Spleen (tissue), 13 donors: Measurements from ENCODE around the gene UNCX. TPM values are rescaled to one million over a fixed set of nuclear protein-coding genes. Genes with fewer than 3 reads are reported as not detected.

Experiments
- DNase-seq: peaks from one replicate; pipeline ENCODE4 v3.0.0-alpha.2; 2020
- H3K27ac ChIP-seq, 8 donors: fragments of 200-600 bp; sonication (generic) in 7 of 8; 1 replicate in 4 of 8; 2 replicates in 4 of 8; pipeline versions ENCODE4 v1.5.0 to v1.8.0; 2016 to 2021; ENCODE audit warnings: inconsistent platforms in 4 of 8, mild to moderate bottlenecking in 4 of 8, moderate library complexity in 1 of 8
- H3K27me3 ChIP-seq, 7 donors: fragments of 200-600 bp; sonication (generic) in 6 of 7; replicated peaks in 1 of 7; 1 replicate in 4 of 7; 2 replicates in 3 of 7; pipeline versions ENCODE4 v1.5.0 to v1.8.0; 2016 to 2021; ENCODE audit warnings: inconsistent platforms in 3 of 7, mild to moderate bottlenecking in 1 of 7
- H3K36me3 ChIP-seq, 6 donors: fragments of 200-600 bp; sonication (generic) in 5 of 6; 1 replicate in 4 of 6; 2 replicates in 2 of 6; pipeline versions ENCODE4 v1.5.0 to v1.8.0; 2016 to 2021; ENCODE audit warnings: inconsistent platforms in 2 of 6
- H3K4me1 ChIP-seq, 6 donors: fragments of 200-600 bp; sonication (generic) in 5 of 6; 1 replicate in 3 of 6; 2 replicates in 3 of 6; pipeline versions ENCODE4 v1.5.0 to v1.8.0; 2016 to 2021; ENCODE audit warnings: inconsistent platforms in 3 of 6
- H3K4me3 ChIP-seq, 8 donors: fragments of 200-600 bp; sonication (generic) in 7 of 8; 1 replicate in 4 of 8; 2 replicates in 4 of 8; pipeline versions ENCODE4 v1.5.0 to v1.8.0; 2016 to 2021; ENCODE audit warnings: inconsistent platforms in 4 of 8, mild to moderate bottlenecking in 4 of 8, moderate library complexity in 2 of 8
- H3K9me3 ChIP-seq, 8 donors: fragments of 200-600 bp; sonication (generic) in 7 of 8; 1 replicate in 4 of 8; 2 replicates in 4 of 8; pipeline versions ENCODE4 v1.5.0 to v1.8.0; 2016 to 2021; ENCODE audit warnings: inconsistent platforms in 4 of 8
- CTCF ChIP-seq, 11 experiments: fragments of 200-600 bp in 7 of 11; fragments of 450-650 bp in 4 of 11; sonication (generic) in 4 of 11; IDR thresholded peaks in 8 of 11; conservative IDR thresholded peaks in 3 of 11; 1 replicate in 7 of 11; 2 replicates in 4 of 11; pipeline versions ENCODE4 v1.4.0 to v1.8.0; 2016 to 2021; ENCODE audit warnings: antibody characterized with exemption in 11 of 11, inconsistent platforms in 4 of 11, mild to moderate bottlenecking in 1 of 11
- POLR2A ChIP-seq, 3 donors: fragments of 450-650 bp; IDR thresholded peaks; one replicate each; pipeline ENCODE4 v1.5.1; 2017; ENCODE audit warnings: antibody characterized with exemption in 3 of 3, mild to moderate bottlenecking in 1 of 3
- POLR2AphosphoS5 ChIP-seq, 3 donors: sonication (generic); formaldehyde crosslinking; IDR thresholded peaks; one replicate each; pipeline ENCODE4 v1.5.1; 2017; ENCODE audit warnings: antibody characterized with exemption in 3 of 3
- WGBS, 5 donors: extraction: QIAGEN DNeasy Blood & Tissue Kit in 3 of 5; methylation state at CpG; one replicate each; pipeline versions ENCODE4 v1.1.5 to v1.1.7; 2013 to 2018; 5-methylcytosine and 5-hydroxymethylcytosine counted together
- intact Hi-C: fragments of 100-400 bp; cut with DNase I; formaldehyde crosslinking; loops from one replicate; pipeline ENCODE4 v1.15.0; 2023; ENCODE audit warnings: low total_unique reads
- long read RNA-seq, 2 donors: transcript quantifications; one replicate each; lab custom pipeline, GENCODE V29; 2026
- polyA plus RNA-seq, 3 donors: library from polyadenylated mRNA; stranded (reverse); fragments of 200-250 nt; gene quantifications; one replicate each; pipeline ENCODE4 v1.2.1, GENCODE V29; 2013
- total RNA-seq, 7 donors: library from RNA; depleted of rRNA in 3 of 7; stranded (reverse); fragments of >200 nt in 3 of 7; fragmentation: NEBNext Ultra II Directional in 4 of 7; extraction: Animal tissue kit (Norgen Biotek cat#: 25700) in 4 of 7; gene quantifications; one replicate each; pipeline versions ENCODE4 v1.1.0 to v1.2.1, GENCODE V29; 2016 to 2021
- donor health status: healthy with polysubstance abuse.
- donor health status: DM: no; HTN: no; CAD: no; lungs with moderate emphysema.
- donor health status: DM: no; HTN: no; CAD: no.
- donor health status: Bipolar disorder and iron deficiency.
- donor health status: healthy.
- donor health status: DM: no; HTN: no; CAD: no.
- donor health status: DM: yes; HTN: yes; CAD: no.

The UNCX gene
- total RNA-seq (not detected), polyA plus RNA-seq (not detected)
- long read RNA-seq, donor 1, result 0 reads
- long read RNA-seq, donor 2, result 0 reads

- 5 to 11% (median 9%) methylated on average over 6 to 81 of the region's 81 CpGs for WGBS, 5 donors
- Histone ChIP-seq H3K27me3 (peaks cover 36 to 100% (median 94%) of the 10 kb centered on the region in 7 donors), H3K27ac (no peak within 1 kb of the TSS), H3K4me1 (peaks cover 3 to 63% (median 32%) of the 10 kb centered on the region in 6 donors), H3K36me3 (no peaks in the 10 kb centered on the region), H3K4me3 (no peak within 1 kb of the TSS), H3K9me3 (peaks cover 0 to 14% (median 0%) of the 10 kb centered on the region in 8 donors)
- DNase-seq, result peak; percentile 67
- no peak for TF ChIP-seq CTCF (IDR thresholded peaks at IDR 0.05 in 8 of 11, conservative IDR thresholded peaks at IDR 0.05 in 3 of 11)
- no peak for TF ChIP-seq POLR2A (IDR thresholded peaks at IDR 0.05)
- TF ChIP-seq POLR2AphosphoS5 (IDR thresholded peaks at IDR 0.05), result no peak
- intact Hi-C loops, result no loop called here
These were observed at the start of gene UNCX for GRCh38 chr7:1232623-1233332. TSS of gene UNCX (plus strand) at chr7:1232872. CDS start at chr7:1233018, 146 bp downstream.

GRCh38 chr7:1187127-1187526 lies 45.5 kb upstream of the UNCX start:
- 52 to 82% (median 77%) methylated on average over 11 of the region's 11 CpGs for WGBS, 5 donors
- no peaks in the 10 kb centered on the region for H3K9me3 ChIP-seq
- H3K27me3 ChIP-seq, result peaks cover 0 to 71% (median 27%) of the 10 kb centered on the region in 7 donors
- DNase-seq, result no peak
- H3K27ac ChIP-seq, result no peak overlapping the region
- TF ChIP-seq CTCF (IDR thresholded peaks at IDR 0.05 in 8 of 11, conservative IDR thresholded peaks at IDR 0.05 in 3 of 11) (no peak), POLR2A (IDR thresholded peaks at IDR 0.05) (no peak), POLR2AphosphoS5 (IDR thresholded peaks at IDR 0.05) (no peak)
- intact Hi-C loops, result no loop called here
- peaks cover 0 to 15% (median 0%) of the 10 kb centered on the region in 6 donors for H3K4me1 ChIP-seq
- H3K36me3 ChIP-seq, result no peaks in the 10 kb centered on the region
- no peak overlapping the region for H3K4me3 ChIP-seq

- H3K27ac ChIP-seq, result peak overlapping the region in 1 of 8 donors; percentile 16
- H3K9me3 ChIP-seq, result no peaks in the 10 kb centered on the region
- intact Hi-C loops, result no loop called here
- TF ChIP-seq POLR2AphosphoS5 (IDR thresholded peaks at IDR 0.05) (no peak), POLR2A (IDR thresholded peaks at IDR 0.05) (no peak), CTCF (IDR thresholded peaks at IDR 0.05 in 8 of 11, conservative IDR thresholded peaks at IDR 0.05 in 3 of 11) (no peak)
- no peak overlapping the region for H3K4me3 ChIP-seq
- H3K4me1 ChIP-seq, result peaks cover 0 to 11% (median 0%) of the 10 kb centered on the region in 6 donors
- peaks cover 0 to 71% (median 34%) of the 10 kb centered on the region in 7 donors for H3K27me3 ChIP-seq
- H3K36me3 ChIP-seq, result no peaks in the 10 kb centered on the region
- 79 to 95% (median 85%) methylated on average over 5 to 6 of the region's 6 CpGs for WGBS, 5 donors
- no peak for DNase-seq
These were observed 43.9 kb upstream of the UNCX start for GRCh38 chr7:1188720-1189294.
